Ectodermal cell (in vitro differentiated cells): ENCODE results near the gene CDH4.

ENCODE experiments used
- H3K27ac ChIP-seq: 2 replicates; pipeline ENCODE4 v1.7.0; 2013; ENCODE audit warnings: mild to moderate bottlenecking, low read depth, low read length; ENCODE audit not compliant: insufficient read depth, poor library complexity, severe bottlenecking
- H3K27me3 ChIP-seq: 2 replicates; pipeline ENCODE4 v1.7.0; 2013; ENCODE audit warnings: mild to moderate bottlenecking, low read length; ENCODE audit not compliant: insufficient read depth, control insufficient read depth, poor library complexity, severe bottlenecking
- H3K36me3 ChIP-seq: one replicate; pipeline ENCODE4 v1.7.0; 2013; ENCODE audit warnings: low read length; ENCODE audit not compliant: control insufficient read depth, insufficient read depth
- H3K4me1 ChIP-seq: one replicate; pipeline ENCODE4 v1.7.0; 2013; ENCODE audit warnings: low read length; ENCODE audit not compliant: control insufficient read depth, insufficient read depth
- H3K4me3 ChIP-seq: 2 replicates; pipeline ENCODE4 v1.7.0; 2013; ENCODE audit warnings: low read depth, low read length, control low read depth; ENCODE audit not compliant: insufficient read depth
- H3K9me3 ChIP-seq: 2 replicates; pipeline ENCODE4 v1.7.0; 2013; ENCODE audit warnings: mild to moderate bottlenecking, low read length, moderate library complexity; ENCODE audit not compliant: control insufficient read depth
- WGBS, 2 experiments: methylation state at CpG; one replicate each; pipeline ENCODE4 v1.1.7; 2013; ENCODE audit warnings: missing lambda C conversion rate in 2 of 2; 5-methylcytosine and 5-hydroxymethylcytosine counted together

CDH4 gene

GRCh38 chr20:61646986-61647385, 394.9 kb downstream of the CDH4 start:
- Histone ChIP-seq H3K4me3 (no peak overlapping the region), H3K36me3 (no peaks in the 10 kb centered on the region), H3K27ac (no peak overlapping the region), H3K27me3 (no peaks in the 10 kb centered on the region), H3K9me3 (no peaks in the 10 kb centered on the region), H3K4me1 (no peaks in the 10 kb centered on the region)
- 91 to 92% methylated on average over 8 of the region's 8 CpGs for WGBS, 2 experiments

DNA sequence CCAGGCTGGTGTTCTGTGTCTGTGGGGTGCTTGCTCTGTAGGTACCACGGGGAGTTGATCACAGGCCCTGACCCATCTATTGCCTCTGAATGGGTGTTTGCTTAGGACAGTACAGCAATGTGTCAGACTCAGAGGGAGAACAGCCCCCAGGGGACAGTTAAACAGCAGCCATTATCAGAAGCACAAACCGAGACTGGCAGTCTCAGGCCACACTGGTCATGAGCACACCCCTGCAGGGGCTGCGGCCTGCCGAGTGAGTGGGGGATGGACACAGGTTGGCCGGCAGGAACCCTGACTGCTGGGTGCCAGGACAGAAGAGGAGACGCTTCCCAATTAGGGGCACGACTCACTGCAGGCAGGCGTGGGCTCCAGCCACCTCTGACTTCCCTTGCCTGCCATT, 395.6 kb downstream of the CDH4 start:
- H3K36me3 ChIP-seq: no peaks in the 10 kb centered on the region
- H3K4me1 ChIP-seq: no peaks in the 10 kb centered on the region
- H3K27me3 ChIP-seq: no peaks in the 10 kb centered on the region
- 70% methylated on average over 8 of the region's 8 CpGs for WGBS, 2 experiments
- no peaks in the 10 kb centered on the region for H3K9me3 ChIP-seq
- H3K27ac ChIP-seq: no peak overlapping the region
- no peak overlapping the region for H3K4me3 ChIP-seq

GRCh38 chr20:61649105-61649859, 397.2 kb downstream of the CDH4 start:
- Histone ChIP-seq H3K4me3 (no peak overlapping the region), H3K27ac (no peak overlapping the region), H3K36me3 (no peaks in the 10 kb centered on the region), H3K27me3 (no peaks in the 10 kb centered on the region), H3K9me3 (no peaks in the 10 kb centered on the region), H3K4me1 (no peaks in the 10 kb centered on the region)
- WGBS, 2 experiments: 94 to 95% methylated on average over 25 of the region's 25 CpGs

- Histone ChIP-seq H3K9me3 (no peaks in the 10 kb centered on the region), H3K27ac (no peak overlapping the region), H3K36me3 (no peaks in the 10 kb centered on the region), H3K4me1 (no peaks in the 10 kb centered on the region), H3K4me3 (no peak overlapping the region), H3K27me3 (no peaks in the 10 kb centered on the region)
- 91 to 92% methylated on average over 8 of the region's 8 CpGs for WGBS, 2 experiments
Measured at GRCh38 chr20:61649860-61650162, 397.8 kb downstream of the CDH4 start.

DNA sequence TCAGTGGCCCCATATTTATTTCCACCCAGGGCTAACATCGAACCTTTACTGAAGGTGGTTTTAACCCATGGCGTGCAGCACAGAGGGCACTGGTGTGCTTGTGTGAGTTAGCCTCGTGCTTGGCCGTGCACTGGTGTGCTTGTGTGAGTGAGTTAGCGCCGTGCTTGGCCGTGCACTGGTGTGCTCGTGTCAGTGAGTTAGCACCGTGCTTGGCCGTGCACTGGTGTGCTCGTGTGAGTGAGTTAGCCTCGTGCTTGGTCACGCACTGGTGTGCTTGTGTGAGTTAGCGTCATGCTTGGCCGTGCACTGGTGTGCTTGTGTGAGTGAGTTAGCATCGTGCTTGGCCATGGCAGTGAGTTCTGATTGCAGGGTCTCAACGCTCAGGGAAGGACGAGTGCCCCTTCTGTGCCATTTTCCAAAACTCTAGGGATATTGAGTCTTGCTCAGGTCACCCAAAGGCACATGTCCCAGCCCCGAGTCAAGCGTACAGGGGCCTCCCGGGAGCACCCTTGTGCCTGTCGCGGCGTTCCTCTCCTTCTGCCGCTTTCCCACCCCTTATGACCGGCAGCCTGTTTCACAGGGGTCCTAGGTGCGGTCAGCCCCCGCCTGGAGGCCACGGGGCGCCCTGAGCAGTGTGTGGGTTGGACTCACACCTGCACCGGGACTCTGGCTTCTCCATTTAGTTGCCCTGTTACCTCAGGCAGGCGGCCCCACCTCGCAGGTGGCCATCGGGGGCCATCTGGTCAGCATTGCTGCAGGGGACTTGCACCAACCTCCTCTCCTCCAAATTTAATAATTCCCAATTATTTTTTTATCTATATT, 399.1 kb downstream of the CDH4 start:
- H3K9me3 ChIP-seq: no peaks in the 10 kb centered on the region
- WGBS, 2 experiments: 91 to 92% methylated on average over 34 of the region's 34 CpGs
- no peaks in the 10 kb centered on the region for H3K36me3 ChIP-seq
- no peaks in the 10 kb centered on the region for H3K4me1 ChIP-seq
- no peak overlapping the region for H3K4me3 ChIP-seq
- H3K27ac ChIP-seq: no peak overlapping the region
- H3K27me3 ChIP-seq: no peaks in the 10 kb centered on the region

GRCh38 chr20:61652146-61652545, 400.1 kb downstream of the CDH4 start:
- H3K4me1 ChIP-seq: no peaks in the 10 kb centered on the region
- WGBS, 2 experiments: 93 to 95% methylated on average over 10 of the region's 10 CpGs
- H3K27ac ChIP-seq: no peak overlapping the region
- no peaks in the 10 kb centered on the region for H3K36me3 ChIP-seq
- no peak overlapping the region for H3K4me3 ChIP-seq
- no peaks in the 10 kb centered on the region for H3K9me3 ChIP-seq
- no peaks in the 10 kb centered on the region for H3K27me3 ChIP-seq

DNA sequence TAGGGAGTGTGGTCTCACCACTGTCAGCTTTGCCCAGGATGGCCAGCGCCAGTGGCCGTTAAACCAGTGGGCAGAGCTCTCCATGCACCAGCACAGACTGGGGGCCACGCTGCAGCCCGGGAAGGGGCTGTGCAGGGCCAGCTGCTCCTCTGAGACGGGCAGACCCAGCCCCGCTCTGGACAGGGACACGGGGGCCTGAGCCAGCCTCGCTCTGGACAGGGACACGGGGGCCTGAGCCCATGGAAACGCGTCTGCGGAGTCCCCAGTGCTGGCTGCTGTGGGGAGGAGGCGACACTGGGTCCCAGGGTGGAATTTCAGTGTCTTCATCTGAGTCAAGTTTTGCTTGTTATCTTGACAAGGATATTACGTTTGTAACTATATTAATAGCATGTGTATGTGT, 402.7 kb downstream of the CDH4 start:
- WGBS, 2 experiments: 89 to 90% methylated on average over 14 of the region's 14 CpGs

GRCh38 chr20:61655591-61655990, 403.5 kb downstream of the CDH4 start:
- no peaks in the 10 kb centered on the region for H3K9me3 ChIP-seq
- H3K4me1 ChIP-seq: peaks cover 6% of the 10 kb centered on the region
- H3K36me3 ChIP-seq: no peaks in the 10 kb centered on the region
- WGBS, 2 experiments: 89 to 90% methylated on average over 10 of the region's 10 CpGs
- H3K27me3 ChIP-seq: no peaks in the 10 kb centered on the region
- no peak overlapping the region for H3K27ac ChIP-seq
- H3K4me3 ChIP-seq: no peak overlapping the region

More for the DNA sequence above, 402.7 kb downstream of the CDH4 start:
- Histone ChIP-seq H3K27ac (no peak overlapping the region), H3K36me3 (no peaks in the 10 kb centered on the region), H3K4me3 (no peak overlapping the region), H3K4me1 (peaks cover 2% of the 10 kb centered on the region), H3K27me3 (no peaks in the 10 kb centered on the region), H3K9me3 (no peaks in the 10 kb centered on the region)

DNA sequence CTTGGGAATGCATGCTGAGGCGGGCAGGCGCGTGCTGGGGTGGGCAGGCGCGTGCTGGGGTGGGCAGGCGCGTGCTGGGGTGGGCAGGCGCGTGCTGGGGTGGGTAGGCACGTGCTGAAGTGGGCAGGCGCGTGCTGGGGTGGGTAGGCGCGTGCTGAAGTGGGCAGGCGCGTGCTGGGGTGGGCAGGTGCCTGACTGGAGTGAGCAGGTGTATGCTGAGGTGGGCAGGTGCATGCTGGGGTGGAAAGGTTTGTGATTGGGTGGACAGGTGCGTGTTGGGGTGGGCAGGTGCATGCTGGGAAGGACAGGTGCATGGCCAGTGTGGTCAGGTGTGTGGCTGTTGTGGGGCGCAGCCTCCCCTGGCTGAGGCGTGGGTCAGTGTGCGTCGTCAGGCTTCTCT, 404.1 kb downstream of the CDH4 start:
- Histone ChIP-seq H3K4me1 (peaks cover 6% of the 10 kb centered on the region), H3K4me3 (no peak overlapping the region), H3K27ac (no peak overlapping the region), H3K36me3 (no peaks in the 10 kb centered on the region), H3K9me3 (no peaks in the 10 kb centered on the region), H3K27me3 (no peaks in the 10 kb centered on the region)
- WGBS, 2 experiments: 89 to 90% methylated on average over 21 of the region's 21 CpGs

DNA sequence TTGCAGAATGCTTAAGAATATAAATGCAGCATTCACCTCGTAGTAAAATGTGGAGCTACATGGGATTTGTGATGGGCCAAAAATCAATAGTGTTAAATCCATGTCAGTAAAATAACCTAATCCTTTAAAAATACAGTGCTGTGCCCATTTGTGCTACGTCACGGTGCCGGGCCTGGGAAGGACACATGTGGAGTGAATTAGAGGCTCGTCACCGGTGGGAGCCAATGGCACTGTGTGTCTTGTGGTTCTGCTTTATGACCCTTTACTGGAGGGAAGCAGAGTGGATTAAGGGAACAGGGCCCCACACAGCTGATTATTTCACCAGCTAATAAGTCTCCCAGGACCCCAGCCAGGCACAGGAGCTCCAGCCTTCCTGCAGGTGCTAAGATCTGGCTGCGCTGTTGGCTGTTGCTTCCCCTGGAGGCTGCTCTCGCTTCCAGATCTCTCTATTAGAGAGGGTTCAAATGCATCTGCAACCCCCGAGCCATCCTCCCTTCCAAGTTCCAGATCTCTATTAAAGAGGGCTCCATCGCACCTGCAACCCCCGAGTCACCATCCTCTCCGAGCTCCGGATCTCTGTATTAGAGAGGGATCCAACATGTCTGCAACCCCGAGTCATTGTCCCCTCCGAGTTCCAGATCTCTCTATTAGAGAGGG, 405.8 kb downstream of the CDH4 start:
- WGBS, 2 experiments: 95 to 97% methylated on average over 15 of the region's 15 CpGs
- Histone ChIP-seq H3K36me3 (no peaks in the 10 kb centered on the region), H3K4me1 (peaks cover 6% of the 10 kb centered on the region), H3K27ac (no peak overlapping the region), H3K9me3 (no peaks in the 10 kb centered on the region), H3K27me3 (no peaks in the 10 kb centered on the region), H3K4me3 (no peak overlapping the region)
